Epidermal melanocyte (primary cell): Measurements from ENCODE around the gene KLHL36.
"Not testable (repeated sequence)": the region's sequence is repeated elsewhere in the genome, so short reads cannot be mapped to it uniquely, and the experiment has no call there.

Experiments
- DNase-seq: peaks from one replicate; pipeline ENCODE4 v3.0.0; 2011; ENCODE audit warnings: low spot score; ENCODE audit not compliant: insufficient read length

Gene KLHL36

DNA sequence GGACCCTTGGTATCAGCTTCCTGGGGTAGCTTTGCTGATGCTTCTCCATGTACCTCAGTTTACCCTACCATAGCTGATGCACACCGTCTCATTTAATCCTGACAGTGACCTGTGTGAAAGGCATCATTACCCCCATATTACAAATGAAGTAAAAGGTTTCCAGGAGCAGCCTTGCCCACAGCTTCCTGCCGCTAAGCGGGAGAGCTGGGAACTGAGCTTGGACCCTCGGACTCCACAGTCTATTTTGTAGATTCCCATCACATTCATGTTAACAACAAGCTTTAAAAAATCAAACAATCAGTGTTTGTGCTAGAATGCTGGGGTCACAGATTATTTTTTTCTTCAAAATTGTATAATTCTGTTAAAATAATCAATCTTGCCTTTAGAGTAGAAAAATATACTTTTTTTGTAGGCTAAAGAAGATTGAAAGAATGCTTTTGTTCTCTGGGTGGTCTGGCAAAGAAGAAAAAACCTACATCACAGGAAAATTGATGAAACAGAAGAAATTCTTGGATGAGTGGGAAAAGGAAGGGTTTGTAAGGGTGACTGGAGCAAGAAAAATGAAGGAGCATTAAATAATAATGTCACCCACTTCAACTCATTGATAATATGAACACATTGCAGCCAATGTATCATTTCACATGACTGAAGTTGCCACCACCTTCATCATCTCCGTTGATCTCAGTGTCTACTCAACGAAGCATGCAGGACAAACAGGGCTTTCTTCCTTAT, 41.9 kb downstream of the KLHL36 start:
- no peak for DNase-seq

- no peak for DNase-seq
Observed at GRCh38 chr16:84692451-84693214, 44.3 kb downstream of the KLHL36 start.

DNA sequence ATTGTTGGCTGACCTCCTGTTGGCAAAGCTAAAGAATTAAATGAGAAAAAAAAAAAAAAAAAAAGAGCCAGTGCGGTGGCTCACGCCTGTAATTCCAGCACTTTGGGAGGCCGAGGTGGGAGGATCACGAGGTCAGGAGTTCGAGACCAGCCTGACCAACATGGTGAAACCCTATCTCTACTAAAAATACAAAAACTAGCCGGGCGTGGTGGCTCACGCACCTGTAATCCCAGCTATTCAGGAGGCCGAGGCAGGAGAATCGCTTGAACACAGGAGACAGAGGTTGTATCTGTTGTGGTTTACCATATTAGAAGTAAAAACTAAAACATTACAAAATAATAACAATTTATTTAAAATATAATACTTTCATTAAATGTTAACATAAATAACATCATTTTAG, 45.6 kb downstream of the KLHL36 start:
- DNase-seq = not testable (repeated sequence)

DNA sequence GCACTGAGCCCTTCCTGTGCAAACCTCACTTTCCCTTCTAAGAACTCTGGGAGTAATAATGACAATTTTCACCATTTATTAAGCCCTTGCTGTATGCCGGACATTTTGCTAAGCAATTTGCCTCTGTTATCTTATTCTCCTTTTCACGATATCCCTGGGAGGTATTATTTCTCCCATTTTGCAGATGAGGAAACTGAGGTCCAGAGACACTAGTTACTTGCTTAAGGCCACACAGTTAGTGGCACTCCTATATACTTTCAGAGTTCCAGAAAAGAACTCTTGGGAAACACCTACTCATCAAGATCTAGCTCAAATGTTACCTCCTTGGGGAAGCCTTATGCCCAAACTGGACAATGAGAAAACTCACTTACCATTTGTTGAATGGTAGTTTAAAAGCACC, 46.7 kb downstream of the KLHL36 start:
- DNase-seq = no peak

- no peak for DNase-seq
Observed at GRCh38 chr16:84699147-84699711, 50.9 kb downstream of the KLHL36 start.

- DNase-seq = peak; percentile 86
Observed at GRCh38 chr16:84699712-84700445, 51.6 kb downstream of the KLHL36 start, which contains the start of gene USP10. Gene USP10, plus strand, starts transcription at chr16:84700000. Its CDS starts 91 bp downstream, at chr16:84700091.

- DNase-seq = no peak
Observed at GRCh38 chr16:84700446-84701300, 52.4 kb downstream of the KLHL36 start.

GRCh38 chr16:84703681-84704080, 55.4 kb downstream of the KLHL36 start:
- no peak for DNase-seq

GRCh38 chr16:84704253-84704652, 55.9 kb downstream of the KLHL36 start:
- no peak for DNase-seq

GRCh38 chr16:84706856-84707255, 58.5 kb downstream of the KLHL36 start:
- no peak for DNase-seq

GRCh38 chr16:84709609-84710008, 61.3 kb downstream of the KLHL36 start:
- no peak for DNase-seq

- no peak for DNase-seq
Observed at GRCh38 chr16:84710686-84711085, 62.4 kb downstream of the KLHL36 start.
